Peyer's patch (tissue), 4 donors: Measurements from ENCODE around the gene HELZ2.

Experiments used
- POLR2A ChIP-seq, 2 donors: fragments of 450-650 bp; IDR thresholded peaks; one replicate each; pipeline ENCODE4 v1.5.1; 2017; ENCODE audit warnings: antibody characterized with exemption in 2 of 2, mild to moderate bottlenecking in 2 of 2, moderate library complexity in 2 of 2
- TF ChIP-seq, protein P1 (sequence below), 6 experiments: fragments of 450-650 bp in 4 of 6; fragments of 200-600 bp in 2 of 6; sonication (generic) in 1 of 6; IDR thresholded peaks; one replicate each; pipeline ENCODE4 v1.5.1; 2017 to 2019; ENCODE audit warnings: antibody characterized with exemption in 6 of 6, mild to moderate bottlenecking in 3 of 6, moderate library complexity in 1 of 6

DNA sequence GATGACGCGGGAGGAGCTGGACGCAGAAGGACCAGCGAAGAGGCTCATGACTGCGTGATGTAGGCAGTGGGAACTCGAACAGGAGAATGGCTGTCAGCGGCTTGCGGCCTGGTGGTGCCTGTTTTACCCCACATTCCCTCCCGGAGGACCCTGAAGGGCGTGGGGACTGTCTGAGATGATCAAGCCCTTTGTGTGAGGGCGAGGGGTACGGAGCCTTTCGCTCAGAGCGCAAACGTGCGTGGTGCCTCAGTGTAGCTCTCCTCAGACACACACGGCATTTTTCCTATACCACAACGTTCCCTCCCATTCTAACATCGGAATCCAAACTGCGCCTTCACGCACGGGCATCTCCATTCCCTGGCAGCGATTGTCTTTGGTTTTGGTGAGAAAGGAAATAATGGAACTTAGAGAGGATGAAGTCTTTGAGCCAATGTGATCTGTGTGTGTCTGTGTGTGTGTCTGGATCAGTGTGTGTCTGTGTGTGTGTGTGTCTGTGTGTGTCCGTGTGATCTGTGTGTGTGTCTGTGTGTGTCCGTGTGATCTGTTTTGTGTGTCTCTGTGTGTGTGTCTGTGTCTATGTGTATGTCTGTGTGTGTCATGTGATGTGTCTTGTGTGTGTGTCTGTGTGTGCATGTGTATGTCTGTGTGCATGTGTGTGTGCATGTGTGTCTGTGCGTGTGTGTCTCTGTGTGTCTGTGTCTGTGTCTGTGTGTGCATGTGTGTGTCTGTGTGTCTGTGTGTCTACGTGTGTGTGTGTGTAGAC lies 42.2 kb downstream of the HELZ2 start:
- TF ChIP-seq, protein P1, sequence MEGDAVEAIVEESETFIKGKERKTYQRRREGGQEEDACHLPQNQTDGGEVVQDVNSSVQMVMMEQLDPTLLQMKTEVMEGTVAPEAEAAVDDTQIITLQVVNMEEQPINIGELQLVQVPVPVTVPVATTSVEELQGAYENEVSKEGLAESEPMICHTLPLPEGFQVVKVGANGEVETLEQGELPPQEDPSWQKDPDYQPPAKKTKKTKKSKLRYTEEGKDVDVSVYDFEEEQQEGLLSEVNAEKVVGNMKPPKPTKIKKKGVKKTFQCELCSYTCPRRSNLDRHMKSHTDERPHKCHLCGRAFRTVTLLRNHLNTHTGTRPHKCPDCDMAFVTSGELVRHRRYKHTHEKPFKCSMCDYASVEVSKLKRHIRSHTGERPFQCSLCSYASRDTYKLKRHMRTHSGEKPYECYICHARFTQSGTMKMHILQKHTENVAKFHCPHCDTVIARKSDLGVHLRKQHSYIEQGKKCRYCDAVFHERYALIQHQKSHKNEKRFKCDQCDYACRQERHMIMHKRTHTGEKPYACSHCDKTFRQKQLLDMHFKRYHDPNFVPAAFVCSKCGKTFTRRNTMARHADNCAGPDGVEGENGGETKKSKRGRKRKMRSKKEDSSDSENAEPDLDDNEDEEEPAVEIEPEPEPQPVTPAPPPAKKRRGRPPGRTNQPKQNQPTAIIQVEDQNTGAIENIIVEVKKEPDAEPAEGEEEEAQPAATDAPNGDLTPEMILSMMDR (IDR thresholded peaks at IDR 0.05), result no peak
- no peak for TF ChIP-seq POLR2A (IDR thresholded peaks at IDR 0.05)
